Skeletal muscle satellite cell (primary cell): ENCODE results near the gene BCR.

Experiments
- H3K27me3 ChIP-seq: 2 replicates; pipeline ENCODE4 v1.7.0; 2013; ENCODE audit warnings: low read length; ENCODE audit not compliant: control insufficient read depth, insufficient read depth
- H3K36me3 ChIP-seq: 2 replicates; pipeline ENCODE4 v1.7.0; 2013; ENCODE audit warnings: mild to moderate bottlenecking, control low read depth, low read length; ENCODE audit not compliant: insufficient read depth
- H3K4me1 ChIP-seq: 2 replicates; pipeline ENCODE4 v1.7.0; 2013; ENCODE audit warnings: low read length; ENCODE audit not compliant: control insufficient read depth, insufficient read depth
- H3K4me2 ChIP-seq: 2 replicates; pipeline ENCODE4 v1.7.0; 2013; ENCODE audit warnings: mild to moderate bottlenecking, low read length
- H3K4me3 ChIP-seq: 2 replicates; pipeline ENCODE4 v1.7.0; 2013; ENCODE audit warnings: low read length
- H3K9ac ChIP-seq: 2 replicates; pipeline ENCODE4 v1.7.0; 2013; ENCODE audit warnings: mild to moderate bottlenecking, low read depth, low read length, moderate library complexity
- H3K9me3 ChIP-seq: replicated peaks from 2 replicates; pipeline ENCODE4 v1.7.0; 2013; ENCODE audit warnings: mild to moderate bottlenecking, control low read depth, low read length

The BCR gene

DNA sequence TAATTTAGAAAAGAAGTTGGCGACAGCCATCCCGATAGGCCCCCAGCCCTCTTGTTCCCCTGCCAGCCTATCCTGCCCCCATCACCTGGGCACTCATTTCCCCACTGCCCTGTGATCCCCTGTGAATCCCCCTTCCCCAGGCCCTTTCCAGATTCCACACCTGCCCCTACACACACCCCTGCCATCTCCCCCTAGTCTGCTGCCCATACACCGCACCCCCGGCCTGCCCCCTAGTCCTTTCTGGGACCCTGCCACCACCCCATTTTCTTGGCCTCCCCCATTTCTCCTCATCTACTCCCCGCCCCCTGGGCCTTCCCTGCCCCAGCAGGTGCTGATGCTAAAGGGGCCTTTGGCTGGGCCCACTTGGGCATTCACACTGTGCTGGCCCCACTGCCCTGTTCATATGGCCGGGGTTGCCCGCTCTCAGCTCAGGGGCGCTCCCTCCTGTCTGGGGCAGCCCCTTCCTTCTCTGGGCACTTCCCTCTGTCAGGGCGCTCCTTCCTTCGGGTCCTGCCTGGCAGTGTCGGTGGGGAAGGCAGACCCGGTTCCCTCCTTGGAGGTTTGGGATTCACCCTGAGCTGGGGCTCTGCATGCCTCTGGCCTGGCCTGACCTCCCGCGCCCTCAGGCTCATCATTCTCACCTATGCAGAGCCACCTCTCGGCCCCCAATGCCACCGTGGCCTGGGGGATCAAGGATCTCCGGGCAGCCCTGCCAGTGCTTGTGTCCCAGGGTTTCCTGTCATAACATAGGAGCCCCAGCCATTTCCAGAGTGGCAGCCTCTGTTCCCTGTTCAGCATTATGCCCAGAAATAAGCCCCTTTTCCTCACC is 108.2 kb downstream of the BCR start:
- no peak overlapping the region for H3K9ac ChIP-seq
- H3K36me3 ChIP-seq = peaks cover 23% of the 10 kb centered on the region
- no peaks in the 10 kb centered on the region for H3K9me3 ChIP-seq
- no peaks in the 10 kb centered on the region for H3K4me1 ChIP-seq
- no peak overlapping the region for H3K4me3 ChIP-seq
- no peaks in the 10 kb centered on the region for H3K27me3 ChIP-seq
- no peak overlapping the region for H3K4me2 ChIP-seq

DNA sequence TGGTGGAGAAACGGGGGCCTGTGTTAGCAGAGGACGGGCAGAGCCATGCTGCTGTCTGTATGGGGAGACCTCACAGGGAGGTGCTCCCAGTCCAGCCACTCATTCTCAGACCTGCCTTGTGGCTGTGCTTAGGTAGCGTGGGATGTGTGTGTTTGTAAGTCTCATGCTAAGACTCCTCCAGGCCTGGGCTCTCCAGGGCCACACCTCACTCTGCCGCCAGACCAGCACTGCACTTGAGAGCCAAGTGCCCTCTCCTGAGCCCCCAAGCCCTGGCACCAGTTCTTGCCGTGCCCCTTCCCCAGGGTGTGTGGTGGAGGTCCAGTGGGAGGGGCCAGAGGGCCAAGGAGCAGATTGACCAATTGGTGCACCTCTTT is 108.8 kb downstream of the BCR start:
- Histone ChIP-seq H3K36me3 (peaks cover 24% of the 10 kb centered on the region), H3K4me1 (no peaks in the 10 kb centered on the region), H3K4me2 (no peak overlapping the region), H3K27me3 (no peaks in the 10 kb centered on the region), H3K4me3 (no peak overlapping the region), H3K9ac (no peak overlapping the region), H3K9me3 (no peaks in the 10 kb centered on the region)

GRCh38 chr22:23289851-23290724 is 109.8 kb downstream of the BCR start:
- H3K9ac ChIP-seq = no peak overlapping the region
- H3K36me3 ChIP-seq = peaks cover 30% of the 10 kb centered on the region
- H3K9me3 ChIP-seq = no peaks in the 10 kb centered on the region

DNA sequence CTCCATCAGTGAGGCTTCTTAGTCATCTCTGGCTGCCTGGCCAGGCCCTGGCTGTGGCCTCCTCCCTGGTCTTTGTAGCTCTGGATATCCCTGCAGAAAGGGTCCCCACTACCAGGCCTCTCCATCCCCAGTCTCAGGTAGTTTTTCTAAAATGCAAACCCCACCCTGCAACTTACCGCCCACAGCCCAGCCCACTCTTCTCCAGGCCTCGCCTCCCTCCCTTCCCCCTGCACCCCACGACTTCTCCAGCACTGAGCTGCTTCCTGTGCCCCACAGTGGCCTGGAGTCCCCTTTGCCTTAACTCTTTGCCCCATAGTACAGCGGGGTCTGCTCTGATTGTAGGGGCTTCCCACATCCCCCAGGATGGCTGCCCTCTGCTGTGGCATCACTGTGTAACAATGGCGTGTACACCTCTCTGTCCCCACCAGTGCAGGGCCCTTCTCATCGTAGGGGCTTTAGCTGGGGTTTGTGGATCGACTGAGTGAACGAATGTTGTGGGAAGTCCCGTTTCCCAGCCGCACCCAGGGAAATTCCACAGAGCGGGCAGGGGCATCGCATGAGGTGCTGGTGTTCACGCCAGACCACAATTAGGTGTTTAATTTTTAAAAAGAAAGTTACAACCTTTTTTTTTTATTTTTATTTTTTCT is 111.6 kb downstream of the BCR start:
- Histone ChIP-seq H3K4me1 (no peaks in the 10 kb centered on the region), H3K36me3 (peaks cover 35% of the 10 kb centered on the region), H3K9me3 (no peaks in the 10 kb centered on the region), H3K9ac (no peak overlapping the region), H3K4me2 (no peak overlapping the region), H3K27me3 (no peaks in the 10 kb centered on the region), H3K4me3 (no peak overlapping the region)

More at GRCh38 chr22:23289851-23290724, 109.8 kb downstream of the BCR start:
- Histone ChIP-seq H3K27me3 (no peaks in the 10 kb centered on the region), H3K4me3 (no peak overlapping the region), H3K4me1 (no peaks in the 10 kb centered on the region), H3K4me2 (no peak overlapping the region)

DNA sequence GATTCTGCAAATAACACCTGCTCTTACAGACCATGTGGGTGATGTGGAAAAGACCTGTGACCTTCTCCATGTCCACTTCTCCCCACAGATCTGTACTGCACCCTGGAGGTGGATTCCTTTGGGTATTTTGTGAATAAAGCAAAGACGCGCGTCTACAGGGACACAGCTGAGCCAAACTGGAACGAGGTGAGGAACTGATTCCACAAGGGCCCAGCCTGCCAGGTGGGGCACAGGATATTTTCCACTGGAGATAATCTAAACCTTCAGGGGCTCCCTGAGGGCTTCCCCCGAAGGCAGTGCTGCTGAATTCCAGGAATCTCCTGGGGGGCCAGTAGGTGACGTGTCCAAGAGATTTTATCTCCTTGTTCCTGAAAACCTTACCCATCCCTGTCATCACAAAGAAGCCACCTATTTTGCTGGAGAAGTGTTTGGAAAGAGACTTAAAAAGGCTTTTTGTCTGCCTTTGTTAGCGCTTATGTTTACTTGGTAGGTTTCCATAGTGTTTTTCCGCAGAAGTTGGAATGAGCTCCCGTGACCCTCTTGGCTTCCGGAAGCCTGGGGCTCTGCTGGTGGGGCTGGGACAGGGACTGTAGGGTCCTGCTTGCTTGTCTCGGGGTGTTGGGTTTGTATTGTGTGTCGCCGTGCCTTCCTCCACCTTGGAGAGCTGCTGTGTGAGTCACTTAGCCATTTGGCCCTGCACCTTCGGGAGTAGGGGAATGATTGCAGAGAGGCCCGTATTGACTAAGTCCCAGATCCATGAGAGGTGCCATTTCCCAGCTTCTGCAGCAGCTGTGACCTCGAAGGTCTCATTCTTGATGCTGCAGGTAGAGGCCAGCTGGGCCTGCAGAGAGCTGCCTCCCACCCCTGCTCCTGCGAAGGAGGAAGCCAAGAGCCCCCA is 112.4 kb downstream of the BCR start:
- H3K4me2 ChIP-seq = no peak overlapping the region
- no peaks in the 10 kb centered on the region for H3K4me1 ChIP-seq
- no peaks in the 10 kb centered on the region for H3K9me3 ChIP-seq
- H3K4me3 ChIP-seq = no peak overlapping the region
- H3K27me3 ChIP-seq = no peaks in the 10 kb centered on the region
- H3K9ac ChIP-seq = no peak overlapping the region
- peaks cover 40% of the 10 kb centered on the region for H3K36me3 ChIP-seq

GRCh38 chr22:23293720-23294119 is 113.4 kb downstream of the BCR start:
- H3K4me1 ChIP-seq = no peaks in the 10 kb centered on the region
- no peaks in the 10 kb centered on the region for H3K9me3 ChIP-seq
- no peak overlapping the region for H3K4me3 ChIP-seq
- H3K27me3 ChIP-seq = no peaks in the 10 kb centered on the region
- peaks cover 43% of the 10 kb centered on the region for H3K36me3 ChIP-seq
- H3K9ac ChIP-seq = no peak overlapping the region
- no peak overlapping the region for H3K4me2 ChIP-seq

GRCh38 chr22:23294221-23294620 is 113.9 kb downstream of the BCR start:
- no peak overlapping the region for H3K4me2 ChIP-seq
- H3K27me3 ChIP-seq = no peaks in the 10 kb centered on the region
- H3K9ac ChIP-seq = no peak overlapping the region
- no peak overlapping the region for H3K4me3 ChIP-seq
- no peaks in the 10 kb centered on the region for H3K4me1 ChIP-seq
- peaks cover 43% of the 10 kb centered on the region for H3K36me3 ChIP-seq
- H3K9me3 ChIP-seq = no peaks in the 10 kb centered on the region

- H3K4me2 ChIP-seq = no peak overlapping the region
- H3K9ac ChIP-seq = no peak overlapping the region
- no peaks in the 10 kb centered on the region for H3K27me3 ChIP-seq
- H3K9me3 ChIP-seq = no peaks in the 10 kb centered on the region
- H3K4me1 ChIP-seq = peaks cover 13% of the 10 kb centered on the region
- H3K4me3 ChIP-seq = no peak overlapping the region
- H3K36me3 ChIP-seq = peaks cover 21% of the 10 kb centered on the region
Observed at GRCh38 chr22:23300476-23300875, 120.2 kb downstream of the BCR start.

GRCh38 chr22:23301591-23301990 is 121.3 kb downstream of the BCR start:
- H3K4me1 ChIP-seq = peaks cover 24% of the 10 kb centered on the region

GRCh38 chr22:23302171-23303002 is 122.1 kb downstream of the BCR start:
- Histone ChIP-seq H3K27me3 (no peaks in the 10 kb centered on the region), H3K9me3 (no peaks in the 10 kb centered on the region), H3K4me3 (no peak overlapping the region), H3K4me2 (no peak overlapping the region), H3K4me1 (peaks cover 29% of the 10 kb centered on the region), H3K36me3 (peaks cover 13% of the 10 kb centered on the region), H3K9ac (no peak overlapping the region)

More at GRCh38 chr22:23301591-23301990, 121.3 kb downstream of the BCR start:
- Histone ChIP-seq H3K9ac (no peak overlapping the region), H3K4me2 (no peak overlapping the region), H3K27me3 (no peaks in the 10 kb centered on the region), H3K36me3 (peaks cover 15% of the 10 kb centered on the region), H3K9me3 (no peaks in the 10 kb centered on the region), H3K4me3 (no peak overlapping the region)
